ENCODE results near the gene SLC30A5.

Gene SLC30A5

DNA sequence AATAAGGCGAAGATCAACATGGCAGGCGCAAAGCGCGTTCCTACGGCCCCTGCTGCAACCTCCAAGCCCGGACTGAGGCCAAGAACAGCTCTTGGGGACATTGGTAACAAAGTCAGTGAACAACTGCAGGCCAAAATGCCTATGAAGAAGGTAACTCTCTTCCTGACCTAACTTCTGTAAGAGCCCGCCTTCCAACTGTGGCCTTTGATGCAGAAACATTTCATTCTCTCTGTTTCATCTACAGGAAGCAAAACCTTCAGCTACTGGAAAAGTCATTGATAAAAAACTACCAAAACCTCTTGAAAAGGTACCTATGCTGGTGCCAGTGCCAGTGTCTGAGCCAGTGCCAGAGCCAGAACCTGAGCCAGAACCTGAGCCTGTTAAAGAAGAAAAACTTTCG, 74.1 kb downstream of the SLC30A5 start:
- ATAC-seq, result no peak

DNA sequence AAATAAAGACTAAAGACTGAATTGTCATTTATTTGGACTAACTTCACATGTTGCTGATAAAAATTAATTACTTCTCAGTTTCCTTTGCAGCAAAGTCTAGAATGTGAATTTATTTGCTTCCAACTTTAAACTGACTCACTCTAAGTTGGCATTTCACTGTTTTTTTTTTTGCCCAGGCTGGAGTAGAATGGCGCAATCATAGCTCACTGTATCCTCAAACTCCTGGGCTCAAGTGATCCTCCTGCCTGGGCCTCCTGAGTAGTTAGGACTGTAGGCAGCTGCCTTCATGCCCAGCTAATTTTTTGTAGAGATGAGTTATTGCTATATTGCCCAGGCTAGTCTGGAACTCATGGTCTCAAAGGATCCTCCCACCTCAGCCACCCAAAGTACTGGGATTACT, 76.7 kb downstream of the SLC30A5 start:
- no peak for ATAC-seq

DNA sequence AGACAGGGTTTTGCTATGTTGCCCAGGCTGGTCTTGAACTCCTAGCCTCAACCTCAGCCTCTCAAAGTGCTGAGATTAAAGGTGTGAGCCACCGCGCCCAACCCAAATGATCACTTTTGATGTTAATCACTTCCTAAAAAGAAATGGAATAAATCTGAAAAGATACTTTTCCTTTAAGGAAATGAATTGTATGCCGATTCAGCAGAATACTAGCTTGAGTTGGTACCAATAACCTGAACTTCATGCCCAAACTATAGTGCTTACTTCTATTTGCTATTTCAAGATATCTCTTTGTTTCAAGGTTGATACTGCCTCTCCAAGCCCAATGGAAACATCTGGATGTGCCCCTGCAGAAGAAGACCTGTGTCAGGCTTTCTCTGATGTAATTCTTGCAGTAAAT, 77.2 kb downstream of the SLC30A5 start:
- ATAC-seq, result no peak

All from activated CD4-positive, CD25-positive, alpha-beta regulatory T cell treated with anti-CD3 and anti-CD28 coated beads, Interleukin-2, amount 50 U/mL, for 24 hours (primary cell).